Right cardiac atrium (tissue), 5 donors: ENCODE data around the gene STYK1. TPM values are rescaled to one million over a fixed set of nuclear protein-coding genes. Genes with fewer than 3 reads are reported as not detected.
A peak's percentile ranks its signal among the peaks of the same experiment; 100 is the strongest.

Experiments
- ATAC-seq, 2 donors: fragments of 200-7000 bp; cut with Tn5 transposase; one replicate each; pipeline versions ENCODE4 v1.8.0 to v1.9.1; 2020; ENCODE audit warnings: moderate library complexity in 2 of 2, mild to moderate bottlenecking in 1 of 2
- DNase-seq, 3 donors: peaks; one replicate each; pipeline ENCODE4 v3.0.0-alpha.2; 2020
- H3K27ac ChIP-seq: one replicate; pipeline ENCODE4 v1.5.1; 2013; ENCODE audit warnings: mild to moderate bottlenecking, low read length, control low read depth, moderate library complexity
- H3K27me3 ChIP-seq: one replicate; pipeline ENCODE4 v1.6.1; 2013; ENCODE audit not compliant: control insufficient read depth, insufficient read depth
- H3K4me1 ChIP-seq: one replicate; pipeline ENCODE4 v1.6.1; 2013; ENCODE audit warnings: low read length; ENCODE audit not compliant: control insufficient read depth, insufficient read depth
- H3K4me3 ChIP-seq: one replicate; pipeline ENCODE4 v1.5.1; 2013; ENCODE audit warnings: low read length, control low read depth
- H3K9me3 ChIP-seq: one replicate; pipeline ENCODE4 v1.6.1; 2013; ENCODE audit warnings: low read length; ENCODE audit not compliant: control insufficient read depth
- WGBS: extraction: QIAGEN DNeasy Blood & Tissue Kit; methylation state at CpG from one replicate; pipeline ENCODE4 v1.1.7; 2013; 5-methylcytosine and 5-hydroxymethylcytosine counted together
- intact Hi-C, 4 donors: fragments of 100-400 bp; cut with DNase I; formaldehyde crosslinking; loops; one replicate each; pipeline versions ENCODE4 v1.11.0 to v1.14.0; 2022 to 2023
- polyA plus RNA-seq: library from polyadenylated mRNA; stranded (reverse); fragments of 200-250 nt; gene quantifications from one replicate; pipeline ENCODE4 v1.2.3, GENCODE V29; 2013
- total RNA-seq, 4 donors: library from RNA; stranded (reverse); fragmentation: NEBNext Ultra II Directional; extraction: Animal tissue kit (Norgen Biotek cat#: 25700); gene quantifications; one replicate each; pipeline ENCODE4 v1.2.1, GENCODE V29; 2021
- donor health status: healthy with polysubstance abuse.
- donor health status: DM: no; HTN: yes; CAD: no.
- donor health status: DM: no; HTN: no; CAD: no.
- donor health status: DM: no; HTN: yes; CAD: no; lungs with severe emphysema.
- donor health status: DM: yes; HTN: yes; CAD: no.

Gene STYK1
- total and polyA plus RNA-seq, 5 donors, result 0.02 to 0.09 TPM; not detected in 3

GRCh38 chr12:10641735-10642500 is 31.9 kb downstream of the STYK1 start:
- no peaks in the 10 kb centered on the region for H3K27me3 ChIP-seq
- H3K4me3 ChIP-seq, result no peak overlapping the region
- WGBS, result 62% methylated on average over 6 of the region's 6 CpGs
- H3K4me1 ChIP-seq, result peaks cover 1% of the 10 kb centered on the region
- intact Hi-C loops, result no loop called here
- no peaks in the 10 kb centered on the region for H3K9me3 ChIP-seq
- H3K27ac ChIP-seq, result no peak overlapping the region
- peak; percentile 65 to 97 for ATAC-seq
- no peak for DNase-seq

DNA sequence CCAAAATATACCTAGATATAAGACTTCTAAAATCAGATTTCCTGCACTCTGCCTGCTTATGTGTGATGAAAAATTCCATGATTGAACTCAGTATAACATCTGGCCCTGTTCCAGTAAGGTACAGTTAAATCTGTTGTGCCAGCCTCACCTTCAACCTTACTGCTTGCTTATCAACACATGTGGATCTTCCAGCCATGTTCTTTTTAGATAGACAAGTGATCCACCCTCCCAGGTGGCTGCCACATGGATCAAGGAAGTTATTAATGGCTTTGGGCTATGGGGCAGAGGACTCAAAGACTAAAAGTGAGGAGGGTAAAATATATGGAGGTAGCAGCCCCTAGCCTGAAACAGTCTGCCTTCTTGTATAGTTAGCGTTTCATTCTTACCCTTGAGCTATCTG is 35.1 kb downstream of the STYK1 start:
- Histone ChIP-seq H3K4me1 (peaks cover 1% of the 10 kb centered on the region), H3K27ac (no peak overlapping the region), H3K27me3 (no peaks in the 10 kb centered on the region), H3K9me3 (no peaks in the 10 kb centered on the region), H3K4me3 (no peak overlapping the region)
- DNase-seq (no peak), ATAC-seq (no peak)
- intact Hi-C loops, result no loop called here
- WGBS, result 88% methylated on average over 1 of the region's 1 CpG

DNA sequence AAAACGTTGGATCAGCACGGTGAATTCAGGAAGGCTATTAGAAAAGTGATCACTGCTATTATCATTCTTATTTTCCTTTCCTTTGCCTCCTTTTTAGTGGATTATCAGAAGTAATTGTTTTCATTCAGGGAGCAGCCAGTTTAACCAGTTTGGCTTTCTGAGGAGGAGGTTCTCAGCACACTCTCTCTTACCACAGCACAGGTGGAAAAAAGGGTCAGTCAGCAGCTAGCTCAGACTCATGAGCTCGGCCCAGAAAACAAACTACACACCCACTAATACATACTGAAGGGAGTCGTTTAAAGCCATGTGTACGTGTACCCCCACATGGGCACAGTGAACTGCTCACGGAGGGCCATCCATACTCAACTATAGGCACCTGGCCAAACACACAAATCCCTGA is 37.2 kb downstream of the STYK1 start:
- Histone ChIP-seq H3K27me3 (no peaks in the 10 kb centered on the region), H3K9me3 (no peaks in the 10 kb centered on the region), H3K4me3 (no peak overlapping the region), H3K4me1 (peaks cover 1% of the 10 kb centered on the region), H3K27ac (no peak overlapping the region)
- intact Hi-C loops, result no loop called here
- 56% methylated on average over 6 of the region's 6 CpGs for WGBS
- no peak for DNase-seq
- no peak for ATAC-seq

GRCh38 chr12:10636124-10636523 is 37.7 kb downstream of the STYK1 start:
- DNase-seq (no peak), ATAC-seq (no peak)
- 86% methylated on average over 3 of the region's 3 CpGs for WGBS
- H3K27me3 ChIP-seq, result no peaks in the 10 kb centered on the region
- no peaks in the 10 kb centered on the region for H3K4me1 ChIP-seq
- no peak overlapping the region for H3K4me3 ChIP-seq
- no peak overlapping the region for H3K27ac ChIP-seq
- H3K9me3 ChIP-seq, result no peaks in the 10 kb centered on the region
- intact Hi-C loops, result no loop called here

GRCh38 chr12:10635306-10635705 is 38.5 kb downstream of the STYK1 start:
- ATAC-seq (no peak), DNase-seq (no peak)
- WGBS, result 68% methylated on average over 2 of the region's 2 CpGs
- no peak overlapping the region for H3K4me3 ChIP-seq
- intact Hi-C loops, result no loop called here
- H3K4me1 ChIP-seq, result no peaks in the 10 kb centered on the region
- H3K27ac ChIP-seq, result no peak overlapping the region
- H3K27me3 ChIP-seq, result no peaks in the 10 kb centered on the region
- H3K9me3 ChIP-seq, result no peaks in the 10 kb centered on the region

DNA sequence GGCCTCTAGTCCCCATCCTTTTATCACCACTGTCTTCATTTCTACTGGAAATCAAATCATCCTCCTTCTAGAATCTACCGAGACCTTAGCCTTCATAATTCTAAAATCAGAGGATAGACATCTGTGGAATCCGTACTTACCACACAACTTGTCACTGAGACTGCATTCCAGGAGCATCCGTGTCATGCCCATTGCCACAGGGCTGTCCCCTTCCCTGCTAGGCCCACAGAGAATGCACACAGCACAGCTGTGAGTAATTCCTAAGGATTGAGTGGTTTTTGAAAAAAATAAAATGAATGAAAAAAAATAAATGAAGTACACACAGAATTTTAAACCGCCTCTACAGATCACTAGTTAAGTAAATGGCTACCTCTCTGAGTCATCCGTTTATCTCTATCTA is 39.4 kb downstream of the STYK1 start:
- no peaks in the 10 kb centered on the region for H3K4me1 ChIP-seq
- no peak overlapping the region for H3K4me3 ChIP-seq
- no peaks in the 10 kb centered on the region for H3K27me3 ChIP-seq
- ATAC-seq (no peak), DNase-seq (no peak)
- 76% methylated on average over 5 of the region's 5 CpGs for WGBS
- H3K9me3 ChIP-seq, result no peaks in the 10 kb centered on the region
- no peak overlapping the region for H3K27ac ChIP-seq
- intact Hi-C loops, result no loop called here

- H3K27ac ChIP-seq, result no peak overlapping the region
- H3K4me3 ChIP-seq, result no peak overlapping the region
- intact Hi-C loops, result no loop called here
- ATAC-seq (no peak), DNase-seq (no peak)
- H3K9me3 ChIP-seq, result no peaks in the 10 kb centered on the region
- H3K4me1 ChIP-seq, result no peaks in the 10 kb centered on the region
- WGBS, result 68% methylated on average over 3 of the region's 3 CpGs
- H3K27me3 ChIP-seq, result no peaks in the 10 kb centered on the region
Observed at GRCh38 chr12:10633541-10633940, 40.3 kb downstream of the STYK1 start.

- no peak overlapping the region for H3K27ac ChIP-seq
- no peaks in the 10 kb centered on the region for H3K27me3 ChIP-seq
- DNase-seq (no peak), ATAC-seq (no peak)
- H3K9me3 ChIP-seq, result no peaks in the 10 kb centered on the region
- no peak overlapping the region for H3K4me3 ChIP-seq
- no peaks in the 10 kb centered on the region for H3K4me1 ChIP-seq
- intact Hi-C loops, result no loop called here
Observed at GRCh38 chr12:10632226-10632625, 41.6 kb downstream of the STYK1 start.

GRCh38 chr12:10624605-10625004 is 49.2 kb downstream of the STYK1 start:
- Histone ChIP-seq H3K4me3 (no peak overlapping the region), H3K4me1 (no peaks in the 10 kb centered on the region), H3K27ac (no peak overlapping the region), H3K27me3 (no peaks in the 10 kb centered on the region), H3K9me3 (no peaks in the 10 kb centered on the region)
- intact Hi-C loops, result loop anchor here in 1 of 4 donors (10.0 kb wide), 1 partner anchor 130 kb away; no protein-coding TSS in a partner anchor
- 74% methylated on average over 3 of the region's 3 CpGs for WGBS
- ATAC-seq, result no peak
- no peak for DNase-seq

GRCh38 chr12:10623131-10623530 is 50.7 kb downstream of the STYK1 start:
- Histone ChIP-seq H3K9me3 (no peaks in the 10 kb centered on the region), H3K27me3 (no peaks in the 10 kb centered on the region), H3K4me3 (no peak overlapping the region), H3K27ac (no peak overlapping the region), H3K4me1 (no peaks in the 10 kb centered on the region)
- no peak for DNase-seq
- intact Hi-C loops, result loop anchor here in 1 of 4 donors (10.0 kb wide), 1 partner anchor 132 kb away; no protein-coding TSS in a partner anchor
- ATAC-seq, result no peak

GRCh38 chr12:10621278-10621677 is 52.6 kb downstream of the STYK1 start:
- Histone ChIP-seq H3K4me3 (no peak overlapping the region), H3K27me3 (no peaks in the 10 kb centered on the region), H3K9me3 (no peaks in the 10 kb centered on the region), H3K27ac (no peak overlapping the region), H3K4me1 (no peaks in the 10 kb centered on the region)
- DNase-seq (no peak), ATAC-seq (no peak)
- intact Hi-C loops, result loop anchor here in 1 of 4 donors (10.0 kb wide), 1 partner anchor 134 kb away; no protein-coding TSS in a partner anchor
- WGBS, result 73% methylated on average over 1 of the region's 1 CpG
